Kasumi-1 (cell line): ENCODE data around the gene KLHL22.
"Not testable (repeated sequence)": the region's sequence is repeated elsewhere in the genome, so short reads cannot be mapped to it uniquely, and the experiment has no call there.

Source experiments
- DNase-seq, 2 experiments: peaks; one replicate each; lab custom pipeline; 2025; lab: John Stamatoyannopoulos, UW

Gene KLHL22

GRCh38 chr22:20421507-20421874 lies 74.1 kb downstream of the KLHL22 start:
- DNase-seq: no peak

GRCh38 chr22:20420157-20420842 lies 75.3 kb downstream of the KLHL22 start:
- no peak for DNase-seq

- no peak for DNase-seq
These were observed 76.0 kb downstream of the KLHL22 start for GRCh38 chr22:20419664-20419951.

GRCh38 chr22:20418211-20418788 lies 77.3 kb downstream of the KLHL22 start:
- DNase-seq: peak; percentile 38 to 66

- DNase-seq: not testable (repeated sequence)
These were observed 79.9 kb downstream of the KLHL22 start for GRCh38 chr22:20415699-20416098.

- not testable (repeated sequence) for DNase-seq
These were observed 80.4 kb downstream of the KLHL22 start for GRCh38 chr22:20415241-20415640.

GRCh38 chr22:20414450-20414849 lies 81.1 kb downstream of the KLHL22 start:
- no peak for DNase-seq

GRCh38 chr22:20414059-20414440 lies 81.5 kb downstream of the KLHL22 start:
- DNase-seq: no peak

GRCh38 chr22:20413217-20414058 lies 82.2 kb downstream of the KLHL22 start:
- DNase-seq: no peak

GRCh38 chr22:20412474-20413216 lies 83.0 kb downstream of the KLHL22 start:
- no peak for DNase-seq

- not testable (repeated sequence) for DNase-seq
These were observed 86.2 kb downstream of the KLHL22 start for GRCh38 chr22:20409385-20409784.

- DNase-seq: no peak
These were observed 86.7 kb downstream of the KLHL22 start for GRCh38 chr22:20408891-20409290.

GRCh38 chr22:20407829-20408228 lies 87.8 kb downstream of the KLHL22 start:
- DNase-seq: no peak

- DNase-seq: no peak
These were observed 88.7 kb downstream of the KLHL22 start for GRCh38 chr22:20406686-20407408.

- DNase-seq: no peak
These were observed 89.5 kb downstream of the KLHL22 start for GRCh38 chr22:20405931-20406685.

- DNase-seq: no peak
These were observed 90.2 kb downstream of the KLHL22 start for GRCh38 chr22:20405291-20405930.

GRCh38 chr22:20404881-20405280 lies 90.7 kb downstream of the KLHL22 start:
- no peak for DNase-seq

GRCh38 chr22:20403779-20404140 lies 91.8 kb downstream of the KLHL22 start:
- no peak for DNase-seq

- no peak for DNase-seq
These were observed 92.4 kb downstream of the KLHL22 start for GRCh38 chr22:20402960-20403778.
